GM12878 (cell line): Measurements from ENCODE around the gene CXXC5. TPM values are rescaled to one million over a fixed set of nuclear protein-coding genes. Genes with fewer than 3 reads are reported as not detected.

Source experiments
- ATAC-seq: fragments of 200-7000 bp; cut with Tn5 transposase; 3 replicates; pipeline ENCODE4 v1.9.1; 2020; ENCODE audit warnings: mild to moderate bottlenecking, moderate library complexity
- BruUV-seq: library from RNA; stranded (reverse); fragments of 400-500 nt; replicated peaks from 2 replicates; lab custom pipeline; 2021; lab: Mats Ljungman, UMichigan
- CTCF ChIA-PET: fragments of 300-600 bp; sonication (Branson Sonifier 250); formaldehyde crosslinking; extraction: SDS; loops from one replicate; lab custom pipeline; 2021; ENCODE audit warnings: inconsistent platforms; lab: Yijun Ruan, JAX
- POLR2A ChIA-PET: fragments of 350-600 bp; formaldehyde crosslinking; extraction: SDS; loops from one replicate; lab custom pipeline; 2021; ENCODE audit warnings: inconsistent platforms; lab: Charles Lee
- RAD21 ChIA-PET: fragments of 300-600 bp; sonication (Branson Sonifier 250); formaldehyde crosslinking; loops from one replicate; lab custom pipeline; 2023; ENCODE audit warnings: antibody characterized with exemption; ENCODE audit not compliant: unreplicated experiment; lab: Charles Lee
- SMC1A ChIA-PET: fragments of 300-600 bp; sonication (Branson Sonifier 250); formaldehyde crosslinking; loops from one replicate; lab custom pipeline; 2023; ENCODE audit not compliant: unreplicated experiment, uncharacterized antibody; lab: Charles Lee
- DNase-seq: peaks from one replicate; pipeline ENCODE4 v3.0.0-alpha.2; 2011; ENCODE audit warnings: low read depth, low spot score
- FAIRE-seq: peaks from 3 replicates; lab custom pipeline; 2011; peaks lifted over from hg19 to GRCh38; lab: Jason Lieb, UNC
- H2AFZ ChIP-seq: 2 replicates; pipeline ENCODE4 v1.6.0; 2011; ENCODE audit warnings: low read depth, low read length, control low read depth; ENCODE audit not compliant: control insufficient read depth
- H3K27ac ChIP-seq: 2 replicates; pipeline ENCODE4 v1.5.1; 2011; ENCODE audit warnings: control low read depth; ENCODE audit not compliant: control insufficient read depth, insufficient read depth
- H3K27me3 ChIP-seq, 2 experiments: replicated peaks in 1 of 2; 2 replicates each; pipeline versions ENCODE4 v1.6.0 to v1.6.1; 2011; ENCODE audit warnings: low read length in 1 of 2; ENCODE audit not compliant: control insufficient read depth in 2 of 2, insufficient read depth in 2 of 2
- H3K36me3 ChIP-seq, 2 experiments: 2 replicates each; pipeline ENCODE4 v1.5.1; 2011; ENCODE audit warnings: low read length in 1 of 2; ENCODE audit not compliant: control insufficient read depth in 2 of 2, insufficient read depth in 2 of 2
- H3K4me1 ChIP-seq: 2 replicates; pipeline ENCODE4 v1.6.1; 2011; ENCODE audit warnings: mild to moderate bottlenecking, low read length, moderate library complexity, mixed read lengths; ENCODE audit not compliant: control insufficient read depth, insufficient read depth
- H3K4me2 ChIP-seq: 2 replicates; pipeline ENCODE4 v1.6.0; 2011; ENCODE audit warnings: control low read depth; ENCODE audit not compliant: control insufficient read depth, insufficient read depth
- H3K4me3 ChIP-seq: fragments of 200-600 bp; sonication (generic); 2 replicates; pipeline ENCODE4 v1.5.1; 2016
- H3K79me2 ChIP-seq: 2 replicates; pipeline ENCODE4 v1.6.0; 2011; ENCODE audit warnings: low read length; ENCODE audit not compliant: control insufficient read depth, insufficient read depth
- H3K9ac ChIP-seq: 2 replicates; pipeline ENCODE4 v1.8.0; 2011; ENCODE audit warnings: low read length, control low read depth, mixed read lengths; ENCODE audit not compliant: control insufficient read depth, insufficient read depth
- H3K9me3 ChIP-seq: replicated peaks from 3 replicates; pipeline ENCODE4 v1.5.1; 2011; ENCODE audit warnings: mild to moderate bottlenecking, low read length; ENCODE audit not compliant: control insufficient read depth, insufficient read depth
- H4K20me1 ChIP-seq: 2 replicates; pipeline ENCODE4 v1.6.0; 2011; ENCODE audit not compliant: control insufficient read depth, insufficient read depth
- WGBS: methylation state at CpG from one replicate; pipeline ENCODE4 v1.1.6; 2016; ENCODE audit warnings: low lambda C conversion rate; ENCODE audit not compliant: insufficient replicate concordance, insufficient coverage; ENCODE audit errors: missing lambda C conversion rate; 5-methylcytosine and 5-hydroxymethylcytosine counted together
- in situ Hi-C: fragments of 300-500 bp; cut with MboI; formaldehyde crosslinking; loops from 9 replicates; pipeline ENCODE4 v1.14.3; 2018; ENCODE audit warnings: mixed read lengths
- intact Hi-C: fragments of 100-400 bp; cut with micrococcal nuclease; formaldehyde crosslinking; loops from one replicate; pipeline ENCODE4 v1.14.2; 2022; ENCODE audit not compliant: unreplicated experiment
- polyA plus RNA-seq, 11 experiments: library from polyadenylated mRNA; depleted of rRNA in 4 of 11; unstranded in 6 of 11; stranded (reverse) in 5 of 11; fragments of >200 nt; fragmentation: Nextera tagmentation in 4 of 11; fragmentation: Illumina TruSeq in 1 of 11; extraction: Ambion mirVana in 4 of 11; extraction: Trizol in 1 of 11; gene quantifications; 1 replicate in 1 of 11; 2 replicates in 10 of 11; pipeline versions ENCODE4 v1.2.1 to v1.2.3, GENCODE V29; 2011 to 2016; ENCODE audit warnings: inconsistent platforms in 2 of 11, missing spikeins in 2 of 11, low read depth in 1 of 11
- total RNA-seq, 4 experiments: library from RNA; depleted of rRNA in 3 of 4; stranded (reverse); fragments of >200 nt in 3 of 4; fragmentation: Illumina TruSeq in 1 of 4; extraction: Trizol in 1 of 4; gene quantifications; 2 replicates each; pipeline versions ENCODE4 v1.2.1 to v1.2.3, GENCODE V29; 2013 to 2021
- TF ChIP-seq, protein P1 (sequence below): fragments of 450-650 bp; formaldehyde crosslinking; IDR thresholded peaks from 2 replicates; pipeline ENCODE4 v1.4.0; 2020; ENCODE audit warnings: mild to moderate bottlenecking, moderate library complexity
- TF ChIP-seq, protein P2 (sequence below): IDR thresholded peaks from 2 replicates; pipeline ENCODE4 v1.6.1; 2011; ENCODE audit warnings: low read depth, mild to moderate bottlenecking, low read length, moderate library complexity, borderline replicate concordance; ENCODE audit errors: extremely low read depth
- TF ChIP-seq, protein P3 (sequence below): fragments of 450-650 bp; IDR thresholded peaks from 2 replicates; pipeline ENCODE4 v1.6.1; 2016; ENCODE audit warnings: mild to moderate bottlenecking

CXXC5 gene
- total and polyA plus RNA-seq, 10 of the 15 experiments (the other 5 are each of a cell fraction or from before 2014, with no cell fraction given), result 1.8 to 90.8 (median 40.7) TPM

DNA sequence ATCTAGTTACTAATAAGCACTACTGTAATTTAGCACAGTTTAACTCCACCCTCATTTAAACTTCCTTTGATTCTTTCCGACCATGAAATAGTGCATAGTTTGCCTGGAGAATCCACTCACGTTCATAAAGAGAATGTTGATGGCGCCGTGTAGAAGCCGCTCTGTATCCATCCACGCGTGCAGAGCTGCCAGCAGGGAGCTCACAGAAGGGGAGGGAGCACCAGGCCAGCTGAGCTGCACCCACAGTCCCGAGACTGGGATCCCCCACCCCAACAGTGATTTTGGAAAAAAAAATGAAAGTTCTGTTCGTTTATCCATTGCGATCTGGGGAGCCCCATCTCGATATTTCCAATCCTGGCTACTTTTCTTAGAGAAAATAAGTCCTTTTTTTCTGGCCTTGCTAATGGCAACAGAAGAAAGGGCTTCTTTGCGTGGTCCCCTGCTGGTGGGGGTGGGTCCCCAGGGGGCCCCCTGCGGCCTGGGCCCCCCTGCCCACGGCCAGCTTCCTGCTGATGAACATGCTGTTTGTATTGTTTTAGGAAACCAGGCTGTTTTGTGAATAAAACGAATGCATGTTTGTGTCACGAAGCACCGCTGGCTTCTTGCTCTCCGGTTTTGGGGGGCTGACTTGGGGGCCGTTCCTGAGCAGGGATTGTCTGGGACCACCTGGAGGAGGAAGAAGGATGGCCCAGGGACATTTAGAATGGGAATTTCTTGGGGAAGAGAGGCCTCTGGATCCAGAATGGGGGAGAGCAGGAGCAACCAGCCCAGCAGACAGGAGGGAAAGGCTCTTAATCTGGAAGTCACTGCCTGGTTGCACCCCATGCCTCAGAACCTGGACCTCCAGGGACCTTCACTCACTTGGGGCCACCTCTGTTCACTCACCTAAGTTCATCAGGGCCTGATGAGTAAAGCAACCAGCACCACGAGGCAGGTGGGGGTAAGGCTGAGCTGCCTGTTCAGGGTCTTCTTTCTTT is 35.4 kb downstream of the CXXC5 start:
- SMC1A ChIA-PET, result interaction anchor here (1.4 to 2.8 kb wide), 3 partner anchors 29 to 49 kb away, joined by 3 to 17 read pairs (median 4); no protein-coding TSS in a partner anchor
- BruUV-seq, result TSS peak; percentile 76
- Histone ChIP-seq H4K20me1 (no peaks in the 10 kb centered on the region; the same call in 1 of the 2 replicates), H3K4me2 (no peak overlapping the region), H3K9ac (no peak overlapping the region), H3K79me2 (no peaks in the 10 kb centered on the region; the same call in 1 of the 2 replicates), H3K4me1 (no peaks in the 10 kb centered on the region; the same call in 1 of the 2 replicates), H3K4me3 (no peak overlapping the region), H3K36me3 (peaks cover 26 to 42% of the 10 kb centered on the region in 2 experiments), H3K27me3 (no peaks in the 10 kb centered on the region), H2AFZ (no peak overlapping the region), H3K9me3 (no peaks in the 10 kb centered on the region), H3K27ac (no peak overlapping the region)
- FAIRE-seq, result no peak
- in situ Hi-C loops (no loop called here), intact Hi-C loops (no loop called here)
- DNase-seq, result no peak
- 63% methylated on average over 20 of the region's 20 CpGs for WGBS
- CTCF ChIA-PET, result interaction anchor here (0.9 to 1.3 kb wide), 4 partner anchors 48 to 82 kb away, joined by 3 read pairs; no protein-coding TSS in a partner anchor
- ATAC-seq, result no peak
- TF ChIP-seq, protein P1, sequence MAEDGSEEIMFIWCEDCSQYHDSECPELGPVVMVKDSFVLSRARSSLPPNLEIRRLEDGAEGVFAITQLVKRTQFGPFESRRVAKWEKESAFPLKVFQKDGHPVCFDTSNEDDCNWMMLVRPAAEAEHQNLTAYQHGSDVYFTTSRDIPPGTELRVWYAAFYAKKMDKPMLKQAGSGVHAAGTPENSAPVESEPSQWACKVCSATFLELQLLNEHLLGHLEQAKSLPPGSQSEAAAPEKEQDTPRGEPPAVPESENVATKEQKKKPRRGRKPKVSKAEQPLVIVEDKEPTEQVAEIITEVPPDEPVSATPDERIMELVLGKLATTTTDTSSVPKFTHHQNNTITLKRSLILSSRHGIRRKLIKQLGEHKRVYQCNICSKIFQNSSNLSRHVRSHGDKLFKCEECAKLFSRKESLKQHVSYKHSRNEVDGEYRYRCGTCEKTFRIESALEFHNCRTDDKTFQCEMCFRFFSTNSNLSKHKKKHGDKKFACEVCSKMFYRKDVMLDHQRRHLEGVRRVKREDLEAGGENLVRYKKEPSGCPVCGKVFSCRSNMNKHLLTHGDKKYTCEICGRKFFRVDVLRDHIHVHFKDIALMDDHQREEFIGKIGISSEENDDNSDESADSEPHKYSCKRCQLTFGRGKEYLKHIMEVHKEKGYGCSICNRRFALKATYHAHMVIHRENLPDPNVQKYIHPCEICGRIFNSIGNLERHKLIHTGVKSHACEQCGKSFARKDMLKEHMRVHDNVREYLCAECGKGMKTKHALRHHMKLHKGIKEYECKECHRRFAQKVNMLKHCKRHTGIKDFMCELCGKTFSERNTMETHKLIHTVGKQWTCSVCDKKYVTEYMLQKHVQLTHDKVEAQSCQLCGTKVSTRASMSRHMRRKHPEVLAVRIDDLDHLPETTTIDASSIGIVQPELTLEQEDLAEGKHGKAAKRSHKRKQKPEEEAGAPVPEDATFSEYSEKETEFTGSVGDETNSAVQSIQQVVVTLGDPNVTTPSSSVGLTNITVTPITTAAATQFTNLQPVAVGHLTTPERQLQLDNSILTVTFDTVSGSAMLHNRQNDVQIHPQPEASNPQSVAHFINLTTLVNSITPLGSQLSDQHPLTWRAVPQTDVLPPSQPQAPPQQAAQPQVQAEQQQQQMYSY, result no peak
- TF ChIP-seq, protein P2, sequence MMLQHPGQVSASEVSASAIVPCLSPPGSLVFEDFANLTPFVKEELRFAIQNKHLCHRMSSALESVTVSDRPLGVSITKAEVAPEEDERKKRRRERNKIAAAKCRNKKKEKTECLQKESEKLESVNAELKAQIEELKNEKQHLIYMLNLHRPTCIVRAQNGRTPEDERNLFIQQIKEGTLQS, result no peak
- TF ChIP-seq, protein P3, sequence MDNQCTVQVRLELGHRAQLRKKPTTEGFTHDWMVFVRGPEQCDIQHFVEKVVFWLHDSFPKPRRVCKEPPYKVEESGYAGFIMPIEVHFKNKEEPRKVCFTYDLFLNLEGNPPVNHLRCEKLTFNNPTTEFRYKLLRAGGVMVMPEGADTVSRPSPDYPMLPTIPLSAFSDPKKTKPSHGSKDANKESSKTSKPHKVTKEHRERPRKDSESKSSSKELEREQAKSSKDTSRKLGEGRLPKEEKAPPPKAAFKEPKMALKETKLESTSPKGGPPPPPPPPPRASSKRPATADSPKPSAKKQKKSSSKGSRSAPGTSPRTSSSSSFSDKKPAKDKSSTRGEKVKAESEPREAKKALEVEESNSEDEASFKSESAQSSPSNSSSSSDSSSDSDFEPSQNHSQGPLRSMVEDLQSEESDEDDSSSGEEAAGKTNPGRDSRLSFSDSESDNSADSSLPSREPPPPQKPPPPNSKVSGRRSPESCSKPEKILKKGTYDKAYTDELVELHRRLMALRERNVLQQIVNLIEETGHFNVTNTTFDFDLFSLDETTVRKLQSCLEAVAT, result peak; percentile 56; the same call in 1 of the 2 replicates
- RAD21 ChIA-PET, result interaction anchor here (1.3 kb wide), 1 partner anchor 33 kb away, joined by 3 read pairs; no protein-coding TSS in a partner anchor
- POLR2A ChIA-PET, result no interaction called here
